Type B pancreatic cell (in vitro differentiated cells): ENCODE results near the gene PUS7. TPM values are rescaled to one million over a fixed set of nuclear protein-coding genes. Genes with fewer than 3 reads are reported as not detected.

Experiments used
- DNase-seq: peaks from one replicate; pipeline ENCODE4 v3.0.0; 2021; ENCODE audit warnings: mixed read lengths; ENCODE audit not compliant: unreplicated experiment; ENCODE audit errors: extremely low spot score
- H3K27ac Mint-ChIP-seq: 2 replicates; pipeline ENCODE4 v1.8.0; 2021; ENCODE audit warnings: mild to moderate bottlenecking, mixed read lengths
- H3K27me3 Mint-ChIP-seq: 2 replicates; pipeline ENCODE4 v1.8.0; 2021; ENCODE audit warnings: mixed read lengths
- H3K36me3 Mint-ChIP-seq: 2 replicates; pipeline ENCODE4 v1.8.0; 2021; ENCODE audit warnings: mixed read lengths
- H3K4me1 Mint-ChIP-seq: one replicate; pipeline ENCODE4 v1.8.0; 2021; ENCODE audit warnings: mixed read lengths; ENCODE audit not compliant: unreplicated experiment
- H3K4me3 Mint-ChIP-seq: 2 replicates; pipeline ENCODE4 v1.8.0; 2021; ENCODE audit warnings: mild to moderate bottlenecking, mixed read lengths
- H3K9me3 Mint-ChIP-seq: 2 replicates; pipeline ENCODE4 v1.8.0; 2021; ENCODE audit warnings: mixed read lengths
- CTCF ChIP-seq: fragments of 200-600 bp; sonication (generic); conservative IDR thresholded peaks from 2 replicates; pipeline ENCODE4 v1.5.0; 2021; ENCODE audit warnings: antibody characterized with exemption, mild to moderate bottlenecking
- total RNA-seq: library from RNA; stranded (reverse); gene quantifications from 2 replicates; pipeline ENCODE4 v1.2.1, GENCODE V29; 2021; ENCODE audit warnings: low replicate concordance

Gene PUS7
- total RNA-seq, 1 donor from 2014 or later: 25.4 TPM

- Mint-ChIP-seq H3K9me3 (no peaks in the 10 kb centered on the region), H3K36me3 (peaks cover 10% of the 10 kb centered on the region), H3K4me3 (no peak overlapping the region), H3K27ac (no peak overlapping the region), H3K4me1 (no peaks in the 10 kb centered on the region), H3K27me3 (no peaks in the 10 kb centered on the region)
- no peak for TF ChIP-seq CTCF
- DNase-seq: no peak
Observed at GRCh38 chr7:105462765-105463420, 59.2 kb downstream of the PUS7 start.

GRCh38 chr7:105461518-105461917 lies 60.6 kb downstream of the PUS7 start:
- Mint-ChIP-seq H3K27ac (no peak overlapping the region), H3K4me3 (no peak overlapping the region), H3K27me3 (no peaks in the 10 kb centered on the region), H3K4me1 (no peaks in the 10 kb centered on the region), H3K36me3 (peaks cover 12% of the 10 kb centered on the region), H3K9me3 (no peaks in the 10 kb centered on the region)
- DNase-seq: no peak
- TF ChIP-seq CTCF: no peak

DNA sequence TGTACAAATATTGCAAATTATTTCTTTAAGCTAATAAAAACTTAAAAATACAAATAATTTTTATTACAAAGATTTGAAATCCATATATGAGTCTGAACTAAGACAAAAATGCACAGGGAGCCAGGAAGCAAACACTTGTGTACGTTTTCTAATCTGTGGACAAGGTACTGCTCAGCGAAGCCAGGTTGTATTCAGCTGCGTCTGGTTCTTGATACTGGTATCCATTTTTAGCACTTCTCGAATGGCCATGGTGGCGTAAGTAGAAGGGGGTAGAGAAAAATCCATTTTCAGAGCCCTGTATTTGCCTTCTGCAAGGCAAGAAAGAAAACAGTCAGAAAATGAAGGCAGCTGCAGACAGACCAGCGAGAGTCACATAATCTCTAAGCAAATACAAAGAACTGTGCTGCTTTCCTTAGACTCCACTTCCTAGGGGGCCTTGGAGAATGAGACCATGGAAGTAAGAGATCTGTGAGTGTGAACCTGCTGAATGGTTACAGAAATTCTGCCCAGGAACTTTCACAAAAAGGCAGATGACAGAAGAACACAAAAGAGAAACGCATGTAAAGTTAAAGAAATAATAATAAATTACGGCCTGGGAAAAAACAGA lies 64.3 kb downstream of the PUS7 start:
- Mint-ChIP-seq H3K27me3 (no peaks in the 10 kb centered on the region), H3K9me3 (no peaks in the 10 kb centered on the region), H3K36me3 (peaks cover 12% of the 10 kb centered on the region), H3K4me1 (peaks cover 18% of the 10 kb centered on the region), H3K4me3 (no peak overlapping the region), H3K27ac (no peak overlapping the region)
- TF ChIP-seq CTCF: no peak
- DNase-seq: no peak

DNA sequence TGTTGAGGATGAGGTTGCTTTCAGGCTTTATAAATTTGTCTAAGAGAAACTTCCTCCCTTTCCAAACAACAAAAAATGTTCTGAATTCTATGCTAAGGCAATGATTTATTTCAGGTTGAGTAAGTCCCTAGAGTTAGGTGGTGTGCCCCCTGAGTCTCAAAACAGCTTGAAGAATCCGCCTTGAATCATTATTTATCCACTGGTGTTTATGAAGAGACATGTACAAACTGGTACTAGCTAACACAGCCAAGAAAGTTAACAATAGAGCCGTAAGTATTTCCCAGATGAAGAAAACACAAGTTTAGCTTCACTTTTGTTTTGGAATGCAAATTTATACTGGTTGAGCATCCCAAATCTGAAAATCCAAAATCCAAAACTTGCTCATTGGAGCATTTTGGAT lies 67.2 kb downstream of the PUS7 start:
- H3K27me3 Mint-ChIP-seq: no peaks in the 10 kb centered on the region
- peaks cover 9% of the 10 kb centered on the region for H3K36me3 Mint-ChIP-seq
- no peak for DNase-seq
- peaks cover 25% of the 10 kb centered on the region for H3K4me1 Mint-ChIP-seq
- no peaks in the 10 kb centered on the region for H3K9me3 Mint-ChIP-seq
- H3K4me3 Mint-ChIP-seq: no peak overlapping the region
- TF ChIP-seq CTCF: no peak
- no peak overlapping the region for H3K27ac Mint-ChIP-seq

DNA sequence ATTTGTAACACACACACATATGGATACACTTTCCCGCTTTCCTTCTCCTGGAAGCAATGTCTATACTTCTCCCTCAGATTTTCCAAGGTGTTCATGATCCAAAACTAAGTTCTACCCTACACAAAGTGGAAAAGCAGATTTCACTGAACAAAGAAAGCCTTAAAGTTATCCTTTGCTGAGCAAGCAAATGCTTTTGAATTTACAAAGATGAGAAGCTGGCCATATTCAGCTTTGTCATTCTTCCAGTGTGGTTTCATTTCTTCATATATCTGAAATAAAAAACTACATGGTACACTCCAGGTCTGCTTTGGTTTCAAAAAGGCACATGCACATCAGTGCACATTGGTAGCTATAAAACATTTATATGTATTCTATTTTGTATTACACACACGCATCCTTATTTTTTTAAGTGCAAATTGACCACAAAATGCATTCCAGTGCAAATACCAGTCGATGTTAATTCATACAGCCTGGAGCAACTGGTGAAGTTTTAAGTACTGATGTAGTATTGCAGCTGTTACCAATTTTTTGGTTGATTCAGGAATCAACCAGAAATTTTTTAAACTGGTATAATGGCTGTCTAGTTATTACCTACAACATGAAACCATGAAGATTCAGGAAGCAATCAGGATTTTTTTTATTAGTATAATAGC lies 67.8 kb downstream of the PUS7 start:
- H3K4me1 Mint-ChIP-seq: peaks cover 25% of the 10 kb centered on the region
- no peak for DNase-seq
- H3K27me3 Mint-ChIP-seq: no peaks in the 10 kb centered on the region
- TF ChIP-seq CTCF: no peak
- peaks cover 9% of the 10 kb centered on the region for H3K36me3 Mint-ChIP-seq
- H3K27ac Mint-ChIP-seq: no peak overlapping the region
- H3K9me3 Mint-ChIP-seq: no peaks in the 10 kb centered on the region
- no peak overlapping the region for H3K4me3 Mint-ChIP-seq
